GM21619 (cell line): ENCODE results near the gene LPCAT4.
A peak's percentile ranks its signal among the peaks of the same experiment; 100 is the strongest.
"Not testable (repeated sequence)": the region's sequence is repeated elsewhere in the genome, so short reads cannot be mapped to it uniquely, and the experiment has no call there.

Source experiments
- ATAC-seq: cut with Tn5 transposase; IDR thresholded peaks from one replicate; pipeline ENCODE4 v1.9.1; 2021; ENCODE audit not compliant: unreplicated experiment

Gene LPCAT4, protein sequence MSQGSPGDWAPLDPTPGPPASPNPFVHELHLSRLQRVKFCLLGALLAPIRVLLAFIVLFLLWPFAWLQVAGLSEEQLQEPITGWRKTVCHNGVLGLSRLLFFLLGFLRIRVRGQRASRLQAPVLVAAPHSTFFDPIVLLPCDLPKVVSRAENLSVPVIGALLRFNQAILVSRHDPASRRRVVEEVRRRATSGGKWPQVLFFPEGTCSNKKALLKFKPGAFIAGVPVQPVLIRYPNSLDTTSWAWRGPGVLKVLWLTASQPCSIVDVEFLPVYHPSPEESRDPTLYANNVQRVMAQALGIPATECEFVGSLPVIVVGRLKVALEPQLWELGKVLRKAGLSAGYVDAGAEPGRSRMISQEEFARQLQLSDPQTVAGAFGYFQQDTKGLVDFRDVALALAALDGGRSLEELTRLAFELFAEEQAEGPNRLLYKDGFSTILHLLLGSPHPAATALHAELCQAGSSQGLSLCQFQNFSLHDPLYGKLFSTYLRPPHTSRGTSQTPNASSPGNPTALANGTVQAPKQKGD

DNA sequence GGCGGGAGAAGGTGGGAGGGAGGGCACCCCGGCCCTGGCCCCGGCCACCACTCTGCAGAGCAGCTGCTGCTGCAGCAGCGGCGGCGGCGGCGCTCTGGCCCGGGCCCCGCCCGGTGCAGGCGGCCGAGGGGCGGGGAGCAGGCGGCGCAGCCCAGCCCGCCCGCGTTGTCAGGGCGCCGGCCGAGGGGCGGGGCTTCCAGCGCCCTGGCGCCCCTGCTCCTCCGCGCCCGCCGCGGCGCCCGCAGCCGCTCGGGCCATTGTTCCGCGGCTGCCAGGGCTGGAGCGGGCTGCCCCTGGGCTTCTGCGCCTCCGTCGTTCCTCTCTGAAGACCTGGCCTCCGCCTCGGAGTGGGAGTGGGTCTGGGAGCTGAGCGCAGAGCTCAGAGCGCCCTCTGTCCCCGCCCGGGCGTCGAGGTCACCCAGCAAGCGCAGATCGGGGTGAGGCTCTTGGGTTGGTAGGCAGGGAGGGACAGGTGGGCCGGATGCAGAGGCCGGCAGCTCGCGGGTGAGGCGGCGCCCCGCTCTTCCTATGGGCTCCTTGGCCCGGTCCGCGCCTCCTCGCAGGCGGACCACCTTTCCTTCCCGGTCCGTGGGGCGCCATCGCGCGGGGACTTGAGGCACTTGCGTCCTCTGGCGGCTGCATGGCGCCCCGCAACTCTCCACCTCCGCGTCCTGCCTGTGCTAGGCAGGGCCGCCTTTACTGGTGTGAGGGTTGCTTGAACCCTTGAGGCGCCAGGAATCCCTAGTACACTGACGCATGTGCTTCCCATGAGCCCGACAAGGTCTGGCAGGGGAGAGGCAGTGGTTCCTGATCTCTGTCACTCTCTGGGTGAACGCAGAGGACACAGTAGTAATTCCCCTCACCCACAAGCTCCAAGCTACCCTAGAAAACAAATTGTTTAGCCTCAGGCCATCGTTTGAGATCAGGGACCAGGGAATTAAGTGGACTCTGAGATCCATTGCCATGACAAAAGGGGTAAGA lies at the start of gene LPCAT4:
Gene LPCAT4 (minus strand): TSS at position 96 of the 981 bp plus-strand sequence. CDS start 96 bp downstream, outside the sequence.
- peak; percentile 70 for ATAC-seq

DNA sequence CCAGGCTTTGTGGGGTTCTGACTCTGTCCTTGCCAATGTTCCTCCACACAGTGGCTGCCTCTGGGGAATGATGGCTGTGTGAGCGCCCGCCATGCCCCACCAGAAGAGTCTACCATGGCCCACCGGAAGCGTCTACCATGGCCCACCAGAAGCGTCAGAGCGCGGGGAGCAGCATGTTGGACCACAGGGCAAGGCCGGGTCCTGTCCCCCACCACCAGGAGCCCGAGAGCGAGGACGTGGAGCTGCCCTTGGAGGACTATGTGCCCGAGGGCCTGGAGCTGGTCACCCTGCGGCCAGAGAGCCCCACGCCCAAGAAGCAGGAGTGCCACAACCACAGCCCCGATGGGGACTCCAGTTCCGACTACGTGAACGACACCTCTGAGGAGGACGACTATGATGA lies 42.5 kb upstream of the LPCAT4 start:
- not testable (repeated sequence) for ATAC-seq

DNA sequence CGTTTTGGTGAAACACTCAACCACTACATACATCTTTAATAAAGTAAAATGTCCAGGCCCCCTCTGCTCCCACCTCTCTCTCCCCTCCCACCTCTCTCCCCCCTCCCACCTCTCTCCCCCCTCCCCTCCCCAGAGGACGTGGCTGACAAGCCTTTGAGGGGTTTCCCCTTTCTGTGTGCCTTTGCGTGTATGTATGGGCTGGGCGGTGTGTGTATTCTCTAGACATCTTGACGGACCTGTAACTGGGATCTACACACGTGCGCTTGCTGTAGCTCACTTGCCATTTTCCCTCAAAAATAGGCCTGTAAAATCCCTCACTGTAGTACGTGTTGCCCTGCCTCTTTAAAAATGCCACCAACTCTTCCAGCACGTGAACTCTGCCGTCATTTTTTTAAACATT lies 42.0 kb upstream of the LPCAT4 start:
- ATAC-seq: not testable (repeated sequence)

GRCh38 chr15:34403899-34404298 lies 36.9 kb upstream of the LPCAT4 start:
- peak; percentile 51 for ATAC-seq

- peak; percentile 59 for ATAC-seq
Measured at GRCh38 chr15:34403160-34403598, 36.2 kb upstream of the LPCAT4 start.

DNA sequence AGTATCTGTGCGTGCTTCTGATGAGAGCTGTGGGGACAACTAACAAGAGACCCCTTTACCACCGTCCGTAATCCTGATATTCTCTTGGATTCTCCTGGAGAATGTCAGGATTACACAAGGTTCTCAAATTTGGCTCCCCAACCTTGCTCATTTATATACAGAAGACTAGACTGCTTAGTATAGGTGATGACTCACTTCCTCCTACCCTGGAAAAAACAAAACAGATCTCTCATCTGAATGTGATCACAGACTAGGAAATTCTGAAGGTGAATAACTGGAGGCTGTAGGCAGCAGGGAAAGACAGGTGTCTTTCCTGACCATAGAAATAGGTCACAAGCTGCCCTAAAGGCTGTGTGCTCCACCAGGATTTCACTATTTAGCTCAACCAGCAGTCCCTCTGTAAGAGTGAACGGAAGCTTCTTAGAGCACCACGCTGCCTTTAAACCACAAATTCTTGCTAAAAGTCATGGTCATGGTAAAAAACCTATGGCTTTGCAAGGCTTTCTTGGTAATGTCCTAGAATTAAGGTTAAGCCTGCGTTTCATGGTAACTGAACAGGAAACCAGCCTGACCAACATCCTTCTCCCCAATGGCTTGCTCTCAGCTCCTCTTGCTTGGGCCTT lies 30.8 kb upstream of the LPCAT4 start:
- ATAC-seq: not testable (repeated sequence)

DNA sequence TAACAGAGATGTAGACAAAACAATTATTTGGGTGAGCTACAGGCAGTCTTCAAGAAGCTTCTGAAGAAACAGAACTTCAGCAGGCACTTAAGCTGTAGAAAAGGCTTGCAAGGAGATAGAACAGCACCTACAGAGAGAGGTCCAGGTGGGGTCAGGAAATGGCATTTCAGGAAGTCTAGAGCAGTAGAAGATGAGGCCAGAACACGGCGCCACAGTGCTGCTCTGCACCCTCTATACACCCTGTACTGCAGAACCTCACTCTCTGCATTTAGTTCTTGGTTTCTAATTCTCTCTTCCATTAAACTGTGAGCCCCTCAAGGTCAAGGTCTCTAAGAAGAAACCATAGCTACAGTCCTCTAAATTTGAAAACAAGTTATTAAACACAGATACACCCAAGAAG lies 26.0 kb upstream of the LPCAT4 start:
- not testable (repeated sequence) for ATAC-seq

- ATAC-seq: not testable (repeated sequence)
Measured at GRCh38 chr15:34389594-34390086, 22.6 kb upstream of the LPCAT4 start.

DNA sequence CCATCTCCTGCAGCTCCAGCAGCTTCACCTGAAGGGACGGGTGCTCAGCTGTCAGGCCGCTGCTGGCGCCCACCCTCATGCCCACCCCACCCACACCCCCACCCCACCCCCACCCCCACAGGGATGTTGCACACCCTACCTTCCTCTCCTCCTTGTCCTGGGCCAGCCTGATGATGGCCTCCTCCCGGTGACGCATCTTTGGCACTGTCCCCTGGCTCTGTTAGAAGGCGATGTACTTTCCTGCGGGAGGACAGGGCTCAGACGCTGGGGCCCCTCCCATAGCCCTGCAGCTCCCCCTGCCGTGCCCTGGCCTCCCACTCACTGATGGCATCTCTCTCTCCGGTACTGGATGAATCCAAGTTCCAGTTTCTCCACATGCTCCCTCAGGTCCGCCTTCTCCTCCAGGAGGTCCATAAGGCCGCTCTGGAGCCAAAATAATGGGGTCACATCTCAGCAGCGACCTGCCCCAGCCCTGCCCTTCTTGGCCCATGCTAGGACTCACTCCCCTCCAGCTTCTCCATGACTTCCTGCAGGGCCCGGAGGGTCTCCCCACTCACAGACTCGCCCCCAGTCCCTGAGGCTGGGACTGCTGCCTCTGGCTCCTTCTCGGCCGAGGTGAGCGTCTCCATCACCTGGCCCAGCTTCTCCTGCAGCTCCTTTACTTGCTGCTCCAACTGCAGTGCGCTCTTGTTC lies 15.0 kb upstream of the LPCAT4 start:
- ATAC-seq: not testable (repeated sequence)

DNA sequence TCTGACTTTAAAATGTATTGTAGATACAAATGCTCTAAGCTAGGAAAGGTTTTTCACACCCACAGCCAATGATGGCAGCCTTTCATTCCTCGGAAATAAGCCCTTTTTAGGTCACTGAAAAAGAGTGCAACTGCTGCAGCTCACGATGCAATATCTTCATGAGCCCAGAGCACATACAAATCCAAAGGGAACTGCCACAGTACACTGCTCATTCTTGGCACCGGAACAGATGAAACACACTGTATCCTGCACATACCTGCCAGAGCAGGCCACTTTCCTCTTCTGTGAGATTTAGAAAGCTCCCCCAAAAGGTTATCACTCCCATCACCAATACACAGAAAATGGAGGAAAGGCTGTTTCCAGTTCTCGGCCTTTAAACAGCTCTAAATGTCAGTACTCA lies 13.5 kb upstream of the LPCAT4 start:
- ATAC-seq: not testable (repeated sequence)

GRCh38 chr15:34376856-34377255 lies 9.9 kb upstream of the LPCAT4 start:
- ATAC-seq: no peak

DNA sequence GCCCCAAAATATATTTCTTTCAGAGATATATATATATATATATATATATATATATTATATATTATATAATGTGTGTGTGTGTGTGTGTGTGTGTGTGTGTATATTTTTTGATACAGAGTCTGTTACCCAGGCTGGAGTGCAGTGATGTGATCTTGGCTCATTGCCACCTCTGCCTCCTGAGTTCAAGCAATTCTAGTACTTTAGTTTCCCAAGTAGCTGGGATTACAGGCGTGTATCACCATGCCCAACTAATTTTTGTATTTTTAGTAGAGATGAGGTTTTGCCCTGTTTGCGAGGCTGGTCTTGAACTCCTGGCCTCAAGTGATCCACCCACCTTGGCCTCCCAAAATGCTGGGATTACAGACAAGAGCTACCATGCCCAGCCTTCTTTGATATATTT lies 8.5 kb upstream of the LPCAT4 start:
- ATAC-seq: not testable (repeated sequence)

DNA sequence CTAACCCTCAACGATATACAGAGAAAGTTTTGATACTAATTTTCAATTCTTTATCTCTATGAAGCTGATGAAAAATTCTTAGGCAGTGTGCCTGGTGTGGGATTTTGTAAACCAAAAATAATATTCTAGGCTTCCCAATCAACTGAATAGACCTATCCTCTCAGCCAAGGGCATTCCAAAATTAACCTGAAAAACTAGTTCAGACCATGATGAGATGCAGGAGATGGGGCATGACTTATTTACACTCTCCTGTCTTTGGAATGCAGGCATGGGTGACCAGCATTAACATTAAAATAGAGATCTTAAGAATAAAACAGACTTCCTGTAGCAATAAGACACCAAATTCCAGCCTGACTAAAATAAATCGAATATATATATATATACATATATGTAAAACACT lies 7.8 kb upstream of the LPCAT4 start:
- no peak for ATAC-seq

- ATAC-seq: no peak
Measured at GRCh38 chr15:34373951-34374350, 7.0 kb upstream of the LPCAT4 start.

DNA sequence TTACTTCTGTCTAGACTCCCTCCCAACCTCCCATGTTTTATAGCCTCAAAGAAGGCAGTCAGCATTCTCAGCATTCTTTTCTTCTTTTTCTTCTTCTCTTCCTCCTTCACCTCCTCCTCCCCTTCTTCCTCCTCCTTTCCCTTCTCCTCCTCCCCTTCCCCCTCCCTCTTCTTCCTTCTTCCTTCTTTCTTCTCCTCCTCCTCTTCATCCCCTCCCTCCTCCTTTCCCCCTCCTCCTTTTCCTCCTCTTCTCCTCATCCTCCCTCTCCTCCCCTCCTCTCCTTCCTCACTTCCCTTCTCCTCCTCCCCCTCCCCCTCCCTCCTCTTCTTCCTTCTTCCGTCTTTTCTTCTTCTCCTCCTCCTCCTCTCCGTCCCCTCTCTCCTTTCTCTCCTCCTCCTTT lies 3.6 kb upstream of the LPCAT4 start:
- no peak for ATAC-seq

- no peak for ATAC-seq
Measured at GRCh38 chr15:34370129-34370528, 3.1 kb upstream of the LPCAT4 start.

DNA sequence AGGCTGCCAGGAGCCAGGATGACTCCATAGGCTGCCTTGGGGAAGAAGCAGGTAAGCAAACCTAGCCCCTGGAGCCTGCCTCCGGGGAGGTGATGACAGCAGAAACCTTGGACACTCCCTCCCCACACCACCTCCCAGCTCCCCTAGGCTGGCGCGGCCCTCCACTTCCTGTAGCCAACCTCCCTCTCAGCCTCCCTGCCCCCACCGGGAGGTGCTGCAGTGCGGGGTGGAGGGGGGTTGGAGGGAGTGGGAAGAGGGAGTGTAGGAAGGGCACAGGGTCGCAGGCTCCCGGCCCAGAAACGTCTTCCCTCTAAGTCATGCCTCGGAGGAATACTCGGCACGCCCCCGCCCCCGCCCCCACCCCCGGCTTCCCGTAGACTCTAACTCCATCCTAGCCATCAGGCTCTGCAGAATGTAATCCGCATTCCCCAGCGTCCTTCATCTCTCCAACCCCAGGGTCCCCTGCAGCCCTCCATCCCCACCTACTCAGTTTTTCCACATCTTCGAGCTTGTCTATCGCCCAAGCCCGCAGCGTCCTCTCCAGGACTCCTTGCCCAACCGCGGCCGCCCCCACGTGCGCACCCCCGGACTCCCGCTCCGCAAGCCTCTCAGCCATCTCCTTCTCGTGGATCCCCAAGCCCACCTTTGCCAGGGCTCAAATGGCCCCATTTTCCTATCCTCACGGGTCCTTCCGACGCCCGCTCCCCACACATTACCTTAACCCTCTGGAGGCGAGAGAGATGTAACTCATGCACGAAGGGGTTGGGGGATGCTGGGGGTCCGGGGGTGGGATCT lies 528 bp downstream of the LPCAT4 start:
- no peak for ATAC-seq

GRCh38 chr15:34365836-34366235 lies 1.2 kb downstream of the LPCAT4 start:
- no peak for ATAC-seq

GRCh38 chr15:34365091-34365825 lies 1.7 kb downstream of the LPCAT4 start:
- no peak for ATAC-seq
